Measurements from ENCODE around the gene PBXIP1. TPM values are rescaled to one million over a fixed set of nuclear protein-coding genes. Genes with fewer than 3 reads are reported as not detected.

The PBXIP1 gene
- total and polyA plus RNA-seq, 2 of the 13 experiments (the other 11 are each of a cell fraction or from before 2014, with no cell fraction given), result 16.3 to 31.9 TPM

DNA sequence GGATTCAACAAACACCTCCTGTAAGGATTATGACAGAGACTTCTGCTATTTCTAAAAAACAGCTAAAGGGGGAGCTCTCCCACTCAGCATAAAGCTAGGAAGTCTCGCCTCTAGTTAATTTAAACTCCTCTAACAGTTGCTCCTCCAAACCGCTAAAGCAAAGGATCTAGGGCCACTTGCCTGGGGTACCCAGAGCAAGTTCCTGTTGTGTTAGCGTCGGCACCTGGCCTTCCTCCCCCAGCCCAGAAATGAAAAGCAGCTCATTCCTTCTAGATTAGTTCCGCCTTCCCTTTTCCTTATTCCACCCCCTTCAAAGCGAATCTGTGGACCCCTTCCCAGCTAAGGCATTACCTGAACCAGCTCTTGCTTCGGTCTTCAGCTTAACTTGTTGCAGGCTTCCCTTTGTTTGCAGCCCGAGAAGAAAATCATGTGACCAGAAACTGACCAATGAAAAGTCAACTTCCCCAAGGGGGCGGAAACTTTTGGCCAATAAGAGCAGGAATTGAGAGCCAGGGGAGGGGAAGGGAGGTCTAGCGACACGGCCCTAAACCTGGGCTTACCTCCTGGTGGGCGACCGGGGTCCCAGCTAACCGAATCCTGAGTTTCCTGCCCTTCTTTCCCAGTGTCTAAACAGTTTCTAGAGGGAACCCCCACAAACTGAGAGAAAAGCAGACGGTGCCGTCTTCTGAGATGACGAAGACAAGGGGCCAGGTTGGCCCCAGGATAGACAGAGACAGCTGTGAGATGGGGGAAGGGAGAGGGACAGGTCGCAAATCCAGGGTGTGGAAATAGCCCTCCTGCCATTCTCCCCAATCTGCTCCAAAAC lies at the start of gene PBXIP1 (continued):
- TF ChIP-seq, protein P1, sequence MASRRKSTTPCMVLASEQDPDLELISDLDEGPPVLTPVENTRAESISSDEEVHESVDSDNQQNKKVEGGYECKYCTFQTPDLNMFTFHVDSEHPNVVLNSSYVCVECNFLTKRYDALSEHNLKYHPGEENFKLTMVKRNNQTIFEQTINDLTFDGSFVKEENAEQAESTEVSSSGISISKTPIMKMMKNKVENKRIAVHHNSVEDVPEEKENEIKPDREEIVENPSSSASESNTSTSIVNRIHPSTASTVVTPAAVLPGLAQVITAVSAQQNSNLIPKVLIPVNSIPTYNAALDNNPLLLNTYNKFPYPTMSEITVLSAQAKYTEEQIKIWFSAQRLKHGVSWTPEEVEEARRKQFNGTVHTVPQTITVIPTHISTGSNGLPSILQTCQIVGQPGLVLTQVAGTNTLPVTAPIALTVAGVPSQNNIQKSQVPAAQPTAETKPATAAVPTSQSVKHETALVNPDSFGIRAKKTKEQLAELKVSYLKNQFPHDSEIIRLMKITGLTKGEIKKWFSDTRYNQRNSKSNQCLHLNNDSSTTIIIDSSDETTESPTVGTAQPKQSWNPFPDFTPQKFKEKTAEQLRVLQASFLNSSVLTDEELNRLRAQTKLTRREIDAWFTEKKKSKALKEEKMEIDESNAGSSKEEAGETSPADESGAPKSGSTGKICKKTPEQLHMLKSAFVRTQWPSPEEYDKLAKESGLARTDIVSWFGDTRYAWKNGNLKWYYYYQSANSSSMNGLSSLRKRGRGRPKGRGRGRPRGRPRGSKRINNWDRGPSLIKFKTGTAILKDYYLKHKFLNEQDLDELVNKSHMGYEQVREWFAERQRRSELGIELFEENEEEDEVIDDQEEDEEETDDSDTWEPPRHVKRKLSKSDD (CRISPR knock-in tag; IDR thresholded peaks at IDR 0.05; ENCODE audit: low read depth), result no peak
- TF ChIP-seq, protein P2, sequence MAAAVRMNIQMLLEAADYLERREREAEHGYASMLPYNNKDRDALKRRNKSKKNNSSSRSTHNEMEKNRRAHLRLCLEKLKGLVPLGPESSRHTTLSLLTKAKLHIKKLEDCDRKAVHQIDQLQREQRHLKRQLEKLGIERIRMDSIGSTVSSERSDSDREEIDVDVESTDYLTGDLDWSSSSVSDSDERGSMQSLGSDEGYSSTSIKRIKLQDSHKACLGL (CRISPR knock-in tag; IDR thresholded peaks at IDR 0.05), result no peak
- TF ChIP-seq PAWR (CRISPR knock-in tag; IDR thresholded peaks at IDR 0.05; ENCODE audit: borderline replicate concordance) (no peak), RAD51 (IDR thresholded peaks at IDR 0.05; ENCODE audit: borderline replicate concordance) (peak; percentile 63), ZNF746 (CRISPR knock-in tag; IDR thresholded peaks at IDR 0.05) (no peak), RAD21 (CRISPR knock-in tag; IDR thresholded peaks at IDR 0.05) (0 out of 2 replicates have a peak, but pooled peaks have one; percentile 13), CBX5 (CRISPR knock-in tag; IDR thresholded peaks at IDR 0.05; ENCODE audit: borderline replicate concordance) (no peak), FOXK1 (CRISPR knock-in tag; IDR thresholded peaks at IDR 0.05; ENCODE audit: borderline replicate concordance, low read depth) (0 out of 2 replicates have a peak, but pooled peaks have one; percentile 21), TCF7L2 (IDR thresholded peaks at IDR 0.05; ENCODE audit: low read depth, low read length) (no peak), ZNF781 (CRISPR knock-in tag; IDR thresholded peaks at IDR 0.05; ENCODE audit: borderline replicate concordance, not compliant biosample characterization) (no peak), MIXL1 (CRISPR knock-in tag; IDR thresholded peaks at IDR 0.05) (no peak), STAT5B (CRISPR knock-in tag; IDR thresholded peaks at IDR 0.05) (no peak), SP1 (IDR thresholded peaks at IDR 0.05) (no peak), SP1 (CRISPR knock-in tag; IDR thresholded peaks at IDR 0.05) (peak; percentile 29; the same call in 1 of the 2 replicates), CBFB (CRISPR knock-in tag; IDR thresholded peaks at IDR 0.05) (0 out of 2 replicates have a peak, but pooled peaks have one; percentile 34), ZNF607 (CRISPR knock-in tag; IDR thresholded peaks at IDR 0.05; ENCODE audit: borderline replicate concordance) (no peak), ZNF773 (CRISPR knock-in tag; IDR thresholded peaks at IDR 0.05; ENCODE audit: borderline replicate concordance) (no peak)
- TF ChIP-seq, protein P3, sequence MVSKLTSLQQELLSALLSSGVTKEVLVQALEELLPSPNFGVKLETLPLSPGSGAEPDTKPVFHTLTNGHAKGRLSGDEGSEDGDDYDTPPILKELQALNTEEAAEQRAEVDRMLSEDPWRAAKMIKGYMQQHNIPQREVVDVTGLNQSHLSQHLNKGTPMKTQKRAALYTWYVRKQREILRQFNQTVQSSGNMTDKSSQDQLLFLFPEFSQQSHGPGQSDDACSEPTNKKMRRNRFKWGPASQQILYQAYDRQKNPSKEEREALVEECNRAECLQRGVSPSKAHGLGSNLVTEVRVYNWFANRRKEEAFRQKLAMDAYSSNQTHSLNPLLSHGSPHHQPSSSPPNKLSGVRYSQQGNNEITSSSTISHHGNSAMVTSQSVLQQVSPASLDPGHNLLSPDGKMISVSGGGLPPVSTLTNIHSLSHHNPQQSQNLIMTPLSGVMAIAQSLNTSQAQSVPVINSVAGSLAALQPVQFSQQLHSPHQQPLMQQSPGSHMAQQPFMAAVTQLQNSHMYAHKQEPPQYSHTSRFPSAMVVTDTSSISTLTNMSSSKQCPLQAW (CRISPR knock-in tag; IDR thresholded peaks at IDR 0.05), result 0 out of 2 replicates have a peak, but pooled peaks have one; percentile 42
- TF ChIP-seq, protein P4, sequence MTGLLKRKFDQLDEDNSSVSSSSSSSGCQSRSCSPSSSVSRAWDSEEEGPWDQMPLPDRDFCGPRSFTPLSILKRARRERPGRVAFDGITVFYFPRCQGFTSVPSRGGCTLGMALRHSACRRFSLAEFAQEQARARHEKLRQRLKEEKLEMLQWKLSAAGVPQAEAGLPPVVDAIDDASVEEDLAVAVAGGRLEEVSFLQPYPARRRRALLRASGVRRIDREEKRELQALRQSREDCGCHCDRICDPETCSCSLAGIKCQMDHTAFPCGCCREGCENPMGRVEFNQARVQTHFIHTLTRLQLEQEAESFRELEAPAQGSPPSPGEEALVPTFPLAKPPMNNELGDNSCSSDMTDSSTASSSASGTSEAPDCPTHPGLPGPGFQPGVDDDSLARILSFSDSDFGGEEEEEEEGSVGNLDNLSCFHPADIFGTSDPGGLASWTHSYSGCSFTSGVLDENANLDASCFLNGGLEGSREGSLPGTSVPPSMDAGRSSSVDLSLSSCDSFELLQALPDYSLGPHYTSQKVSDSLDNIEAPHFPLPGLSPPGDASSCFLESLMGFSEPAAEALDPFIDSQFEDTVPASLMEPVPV (CRISPR knock-in tag; IDR thresholded peaks at IDR 0.05), result no peak
- TF ChIP-seq, protein P5, sequence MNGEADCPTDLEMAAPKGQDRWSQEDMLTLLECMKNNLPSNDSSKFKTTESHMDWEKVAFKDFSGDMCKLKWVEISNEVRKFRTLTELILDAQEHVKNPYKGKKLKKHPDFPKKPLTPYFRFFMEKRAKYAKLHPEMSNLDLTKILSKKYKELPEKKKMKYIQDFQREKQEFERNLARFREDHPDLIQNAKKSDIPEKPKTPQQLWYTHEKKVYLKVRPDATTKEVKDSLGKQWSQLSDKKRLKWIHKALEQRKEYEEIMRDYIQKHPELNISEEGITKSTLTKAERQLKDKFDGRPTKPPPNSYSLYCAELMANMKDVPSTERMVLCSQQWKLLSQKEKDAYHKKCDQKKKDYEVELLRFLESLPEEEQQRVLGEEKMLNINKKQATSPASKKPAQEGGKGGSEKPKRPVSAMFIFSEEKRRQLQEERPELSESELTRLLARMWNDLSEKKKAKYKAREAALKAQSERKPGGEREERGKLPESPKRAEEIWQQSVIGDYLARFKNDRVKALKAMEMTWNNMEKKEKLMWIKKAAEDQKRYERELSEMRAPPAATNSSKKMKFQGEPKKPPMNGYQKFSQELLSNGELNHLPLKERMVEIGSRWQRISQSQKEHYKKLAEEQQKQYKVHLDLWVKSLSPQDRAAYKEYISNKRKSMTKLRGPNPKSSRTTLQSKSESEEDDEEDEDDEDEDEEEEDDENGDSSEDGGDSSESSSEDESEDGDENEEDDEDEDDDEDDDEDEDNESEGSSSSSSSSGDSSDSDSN (CRISPR knock-in tag; IDR thresholded peaks at IDR 0.05), result 0 out of 2 replicates have a peak, but pooled peaks have one; percentile 33
